ENCODE results near the gene C5AR2. TPM values are rescaled to one million over a fixed set of nuclear protein-coding genes. Genes with fewer than 3 reads are reported as not detected.

C5AR2 gene
- polyA plus RNA-seq, 1 donor (not counting 4 experiments of a cell fraction or from before 2014, with no cell fraction given): not detected

GRCh38 chr19:47370045-47370611 is 38.2 kb downstream of the C5AR2 start:
- Histone ChIP-seq H3K4me1 (ENCODE audit: control insufficient read depth, extremely low read depth, insufficient read depth, low read length) (no peaks in the 10 kb centered on the region), H3K79me2 (ENCODE audit: control insufficient read depth, insufficient read depth, low read length) (no peaks in the 10 kb centered on the region), H4K20me1 (ENCODE audit: control insufficient read depth, extremely low read depth, insufficient read depth, low read length) (no peaks in the 10 kb centered on the region), H3K9ac (ENCODE audit: control insufficient read depth, extremely low read depth, insufficient read depth, low read length) (no peak overlapping the region), H3K4me3 (ENCODE audit: control insufficient read depth in 2 of 3, extremely low read depth in 1 of 3, insufficient read depth in 2 of 3, low read depth in 1 of 3, low read length in 3 of 3) (no peak overlapping the region), H3K27me3 (ENCODE audit: control insufficient read depth, extremely low read depth, insufficient read depth, low read length) (no peaks in the 10 kb centered on the region), H3K9me3 (ENCODE audit: control insufficient read depth, low read depth, low read length) (no peaks in the 10 kb centered on the region), H3K27ac (ENCODE audit: control insufficient read depth, insufficient read depth, low read length) (no peak overlapping the region), H3K36me3 (ENCODE audit: control insufficient read depth in 2 of 2, extremely low read depth in 1 of 2, insufficient read depth in 2 of 2, low read length in 2 of 2) (peaks cover 19 to 37% of the 10 kb centered on the region in 2 experiments), H3K4me2 (ENCODE audit: control insufficient read depth, extremely low read depth, insufficient read depth, low read depth, low read length) (no peak overlapping the region), H2AFZ (ENCODE audit: control insufficient read depth, low read length) (no peak overlapping the region), H3K9me1 (ENCODE audit: control insufficient read depth, extremely low read depth, insufficient read depth, low read length) (no peaks in the 10 kb centered on the region)
- dilution Hi-C loops (cut with MboI; ENCODE audit: extremely low pct_ligation_motif_present, low sequenced_read_pairs): no loop called here
- DNase-seq (ENCODE audit: low read depth, low spot score) (no peak), FAIRE-seq (no peak)
- TF ChIP-seq CTCF (optimal IDR thresholded peaks at IDR 0.05 in 1 of 3, IDR thresholded peaks at IDR 0.05 in 1 of 3, conservative IDR thresholded peaks at IDR 0.05 in 1 of 3; ENCODE audit: extremely low read depth in 1 of 3, insufficient read depth in 2 of 3, low read length in 3 of 3): no peak
- TF ChIP-seq EZH2 (IDR thresholded peaks at IDR 0.05; ENCODE audit: low read length): no peak

- H3K4me3 ChIP-seq (ENCODE audit: control insufficient read depth in 2 of 3, extremely low read depth in 1 of 3, insufficient read depth in 2 of 3, low read depth in 1 of 3, low read length in 3 of 3): no peak overlapping the region
- dilution Hi-C loops (cut with MboI; ENCODE audit: extremely low pct_ligation_motif_present, low sequenced_read_pairs): no loop called here
- H3K9ac ChIP-seq (ENCODE audit: control insufficient read depth, extremely low read depth, insufficient read depth, low read length): no peak overlapping the region
- no peak for FAIRE-seq
- no peaks in the 10 kb centered on the region for H3K4me1 ChIP-seq (ENCODE audit: control insufficient read depth, extremely low read depth, insufficient read depth, low read length)
- H4K20me1 ChIP-seq (ENCODE audit: control insufficient read depth, extremely low read depth, insufficient read depth, low read length): no peaks in the 10 kb centered on the region
- no peak overlapping the region for H2AFZ ChIP-seq (ENCODE audit: control insufficient read depth, low read length)
- no peak overlapping the region for H3K27ac ChIP-seq (ENCODE audit: control insufficient read depth, insufficient read depth, low read length)
- H3K27me3 ChIP-seq (ENCODE audit: control insufficient read depth, extremely low read depth, insufficient read depth, low read length): no peaks in the 10 kb centered on the region
- peaks cover 19 to 44% of the 10 kb centered on the region in 2 experiments for H3K36me3 ChIP-seq (ENCODE audit: control insufficient read depth in 2 of 2, extremely low read depth in 1 of 2, insufficient read depth in 2 of 2, low read length in 2 of 2)
- H3K9me1 ChIP-seq (ENCODE audit: control insufficient read depth, extremely low read depth, insufficient read depth, low read length): no peaks in the 10 kb centered on the region
- no peak for DNase-seq (ENCODE audit: low read depth, low spot score)
- no peaks in the 10 kb centered on the region for H3K9me3 ChIP-seq (ENCODE audit: control insufficient read depth, low read depth, low read length)
- no peak overlapping the region for H3K4me2 ChIP-seq (ENCODE audit: control insufficient read depth, extremely low read depth, insufficient read depth, low read depth, low read length)
- H3K79me2 ChIP-seq (ENCODE audit: control insufficient read depth, insufficient read depth, low read length): no peaks in the 10 kb centered on the region
- TF ChIP-seq CTCF (optimal IDR thresholded peaks at IDR 0.05 in 1 of 3, IDR thresholded peaks at IDR 0.05 in 1 of 3, conservative IDR thresholded peaks at IDR 0.05 in 1 of 3; ENCODE audit: extremely low read depth in 1 of 3, insufficient read depth in 2 of 3, low read length in 3 of 3): no peak
These were observed 39.3 kb downstream of the C5AR2 start for GRCh38 chr19:47371261-47371660.

Measured in keratinocyte (primary cell).